ENCODE measurements around the gene IP6K1.
"Not testable (repeated sequence)": the region's sequence is repeated elsewhere in the genome, so short reads cannot be mapped to it uniquely, and the experiment has no call there.

IP6K1 gene

GRCh38 chr3:49769286-49769915 is 16.9 kb downstream of the IP6K1 start:
- DNase-seq (ENCODE audit: low read depth) = no peak

- DNase-seq (ENCODE audit: low read depth) = no peak
These were observed 22.4 kb downstream of the IP6K1 start for GRCh38 chr3:49763981-49764380.

- no peak for DNase-seq (ENCODE audit: low read depth)
These were observed 24.7 kb downstream of the IP6K1 start for GRCh38 chr3:49761661-49762060.

DNA sequence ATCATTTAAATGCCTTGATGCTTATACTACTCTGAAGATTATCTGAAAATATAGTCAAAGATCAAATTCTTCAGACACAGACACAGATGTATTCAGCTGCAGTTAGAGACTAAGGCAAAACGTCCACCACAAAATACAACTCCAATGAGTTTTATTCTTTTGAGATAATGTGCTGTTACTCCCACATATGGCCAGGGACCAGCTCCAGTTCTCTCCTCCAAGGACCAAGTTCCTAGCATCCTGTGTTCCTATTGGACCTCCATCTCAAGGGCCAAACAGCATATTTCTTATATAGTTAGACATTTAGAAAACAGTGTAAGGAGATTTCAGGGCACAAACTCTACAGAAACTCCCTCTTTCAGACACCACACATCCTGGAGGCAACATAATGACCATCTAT is 27.1 kb downstream of the IP6K1 start:
- no peak for DNase-seq (ENCODE audit: low read depth)

- DNase-seq (ENCODE audit: low read depth) = no peak
These were observed 29.1 kb downstream of the IP6K1 start for GRCh38 chr3:49757197-49757596.

DNA sequence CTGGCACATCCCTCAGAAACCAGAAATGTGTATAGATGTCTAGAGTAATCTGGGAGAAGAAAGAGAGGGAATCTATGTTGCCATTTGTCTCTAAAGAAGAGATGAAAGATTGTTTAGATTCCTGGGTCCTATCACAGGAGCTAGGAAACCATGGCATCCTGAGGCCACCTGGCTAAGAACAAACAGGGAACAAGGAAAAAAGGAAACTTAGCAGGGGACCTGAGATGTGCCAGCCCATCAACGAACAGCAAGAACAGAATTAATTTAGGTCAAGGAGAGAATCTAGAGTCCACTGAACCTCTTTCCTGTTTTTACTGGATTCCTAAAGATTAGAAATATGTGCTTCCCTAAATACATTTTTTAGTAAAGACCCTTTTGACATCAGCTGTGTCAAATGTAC is 30.3 kb downstream of the IP6K1 start:
- no peak for DNase-seq (ENCODE audit: low read depth)

DNA sequence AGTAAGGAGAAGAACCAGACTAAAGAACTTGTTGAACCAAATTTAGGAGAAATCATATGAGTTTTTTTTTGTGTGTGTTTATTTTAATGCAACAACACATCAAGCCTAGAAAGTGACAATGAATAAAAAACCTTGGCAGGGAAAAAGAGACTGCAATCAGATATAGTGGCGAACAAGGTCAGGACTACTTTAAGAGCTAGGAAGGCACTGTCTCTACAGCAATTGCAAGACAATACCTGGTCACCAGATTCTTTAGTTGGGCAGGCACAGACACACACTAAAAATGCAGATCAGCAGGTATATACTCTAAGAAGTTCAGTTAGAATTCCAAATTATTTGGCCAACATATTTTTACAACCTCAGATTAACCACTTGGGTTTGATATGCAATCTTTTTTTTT is 31.8 kb downstream of the IP6K1 start:
- no peak for DNase-seq (ENCODE audit: low read depth)

- no peak for DNase-seq (ENCODE audit: low read depth)
These were observed 34.8 kb downstream of the IP6K1 start for GRCh38 chr3:49751501-49751900.

- no peak for DNase-seq (ENCODE audit: low read depth)
These were observed 36.3 kb downstream of the IP6K1 start for GRCh38 chr3:49750056-49750455.

DNA sequence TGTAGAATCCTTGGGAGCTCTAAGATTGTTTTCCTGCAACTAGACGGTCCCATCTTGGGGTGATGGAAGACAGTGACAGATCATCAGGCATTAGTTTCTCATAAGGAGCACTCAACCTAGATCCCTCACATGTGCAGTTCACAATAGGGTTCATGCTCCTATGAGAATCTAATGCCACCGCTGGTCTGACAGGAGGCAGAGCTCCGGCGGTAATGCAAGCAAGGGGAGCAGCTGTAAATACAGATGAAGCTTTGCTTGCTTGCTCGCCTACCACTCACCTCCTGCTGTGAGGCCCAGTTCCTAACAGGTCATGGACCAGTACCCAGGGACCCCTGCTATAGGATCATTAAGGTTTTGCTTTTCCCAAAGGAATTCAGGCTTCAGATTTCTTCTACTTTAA is 37.5 kb downstream of the IP6K1 start:
- not testable (repeated sequence) for DNase-seq (ENCODE audit: low read depth)

DNA sequence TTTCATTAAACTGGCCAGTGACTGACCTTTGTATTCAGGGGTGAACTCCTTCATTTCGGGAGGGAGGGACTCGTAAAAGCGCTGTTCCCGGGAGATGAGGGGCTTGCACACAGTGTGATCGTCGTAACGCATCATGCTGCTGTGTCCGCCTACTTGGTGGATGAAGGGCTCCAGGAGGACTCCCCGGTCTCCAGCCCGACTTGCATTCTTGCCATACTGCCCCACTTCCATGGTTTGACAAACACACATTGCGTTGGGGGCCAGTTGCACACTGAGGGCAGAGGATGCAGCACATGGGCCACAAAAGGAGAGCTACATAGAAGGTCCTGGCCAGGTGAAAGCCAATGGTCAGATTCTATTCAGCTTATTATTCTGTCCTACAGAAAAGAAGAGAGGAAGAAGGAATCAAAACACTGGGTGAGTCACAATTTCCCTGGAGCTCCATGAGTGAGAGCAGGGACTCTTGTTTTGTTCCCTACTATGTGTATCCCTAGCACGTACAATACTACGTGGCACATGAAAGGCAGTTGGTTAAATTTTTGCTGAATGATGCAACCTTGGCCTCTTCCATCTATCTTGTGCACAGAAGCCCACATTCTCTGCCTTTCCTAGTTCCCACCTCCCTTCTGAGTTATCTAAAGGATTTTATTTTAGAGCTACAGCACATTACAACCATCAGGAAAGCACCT is 38.4 kb downstream of the IP6K1 start:
- no peak for DNase-seq (ENCODE audit: low read depth)

DNA sequence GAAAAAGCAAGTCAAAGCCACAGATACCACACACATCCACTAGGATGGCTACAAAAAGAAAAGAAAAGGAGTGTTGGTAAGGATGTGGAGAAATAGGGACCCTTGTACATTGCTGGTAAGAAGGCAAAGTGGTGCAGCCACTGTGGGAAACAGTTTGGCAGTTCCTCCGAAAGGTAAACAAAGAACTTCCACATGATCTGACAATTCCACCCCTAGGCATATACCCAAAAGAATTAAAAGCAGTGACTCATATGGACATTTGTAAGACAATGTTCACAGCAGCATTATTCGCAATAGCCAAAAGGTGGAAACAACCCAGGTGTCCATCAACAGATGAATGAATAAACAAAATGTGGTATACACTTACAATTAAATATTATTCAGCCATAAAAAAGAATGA is 40.4 kb downstream of the IP6K1 start:
- no peak for DNase-seq (ENCODE audit: low read depth)

DNA sequence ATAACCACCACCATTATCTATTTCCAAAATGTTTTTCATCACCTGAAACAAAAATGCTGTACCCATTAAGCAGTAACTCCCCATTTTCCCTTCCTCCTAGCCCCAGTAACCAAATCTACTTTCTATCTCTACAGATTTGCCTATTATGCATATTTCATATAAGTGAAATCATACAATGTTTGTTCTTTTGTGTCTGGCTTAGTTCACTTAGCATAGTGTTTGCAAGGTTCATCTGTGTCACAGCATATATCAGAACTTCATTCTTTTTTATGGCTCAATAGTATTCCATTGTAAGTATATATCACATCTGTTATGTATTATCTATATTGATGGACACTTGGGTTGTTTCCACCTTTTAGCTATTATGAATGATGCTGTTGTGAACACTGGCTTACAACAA is 45.9 kb downstream of the IP6K1 start:
- no peak for DNase-seq (ENCODE audit: low read depth)

GRCh38 chr3:49738067-49738713 is 48.2 kb downstream of the IP6K1 start:
- no peak for DNase-seq (ENCODE audit: low read depth)

DNA sequence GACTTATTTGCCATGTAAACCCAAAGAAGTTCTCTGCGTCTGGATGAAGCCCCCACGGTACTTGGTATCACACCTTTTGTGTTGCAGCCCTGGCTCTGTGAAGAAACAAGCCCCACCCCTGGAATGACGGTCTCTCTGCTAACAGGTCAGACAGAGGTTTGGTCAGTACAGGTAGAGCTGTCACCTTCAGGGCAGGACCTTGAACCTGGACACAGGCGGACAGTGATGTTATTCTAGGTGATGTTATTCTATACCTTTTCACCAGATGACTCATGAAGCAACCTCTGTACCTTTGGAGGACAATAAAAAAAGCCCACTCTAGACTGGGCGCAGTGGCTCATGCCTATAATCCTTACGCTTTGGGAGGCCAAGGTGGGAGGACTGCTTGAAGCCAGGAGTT is 51.6 kb downstream of the IP6K1 start:
- no peak for DNase-seq (ENCODE audit: low read depth)

GRCh38 chr3:49733551-49733950 is 52.8 kb downstream of the IP6K1 start:
- no peak for DNase-seq (ENCODE audit: low read depth)

DNA sequence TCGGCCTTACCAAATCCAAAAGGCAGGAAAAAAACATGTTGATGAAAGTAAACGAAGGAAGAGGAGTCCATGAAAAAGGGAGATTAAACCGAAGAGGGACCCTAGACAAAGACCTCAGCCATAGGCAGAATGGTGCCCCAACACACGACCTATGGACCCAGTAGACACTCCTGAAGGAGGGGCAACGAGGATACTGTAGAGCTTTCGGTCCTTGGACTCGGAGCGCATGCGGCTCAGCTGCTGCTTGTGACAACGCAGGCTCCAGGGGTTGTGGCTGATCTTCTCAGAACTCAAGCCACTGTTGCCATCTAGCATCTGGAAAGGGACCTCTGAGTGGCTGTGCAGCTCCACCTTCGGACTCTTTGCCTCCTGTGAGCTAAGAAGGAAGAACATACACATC is 53.7 kb downstream of the IP6K1 start:
- no peak for DNase-seq (ENCODE audit: low read depth)

- no peak for DNase-seq (ENCODE audit: low read depth)
These were observed 56.3 kb downstream of the IP6K1 start for GRCh38 chr3:49729966-49730609.

DNA sequence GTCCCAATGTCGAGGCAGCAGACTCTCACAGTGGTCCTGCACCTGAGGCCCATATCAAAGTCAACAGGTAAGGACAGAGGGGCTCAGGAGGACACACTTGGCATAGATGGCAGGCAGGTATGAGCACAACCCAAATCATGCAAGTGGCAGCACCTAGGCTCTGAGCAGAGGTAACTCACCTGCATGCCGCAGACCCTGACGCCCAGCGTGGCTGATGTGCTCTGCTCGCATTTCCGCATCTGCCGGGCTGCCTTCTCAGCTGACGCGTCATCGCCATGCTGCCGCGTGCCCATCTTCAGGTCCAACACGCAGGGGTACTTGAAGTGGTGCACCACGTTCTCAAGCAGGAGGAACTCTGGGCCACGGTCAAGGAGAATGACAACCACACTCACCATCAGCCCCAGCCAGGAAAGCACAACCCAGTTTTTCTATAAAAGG is 58.4 kb downstream of the IP6K1 start:
- DNase-seq (ENCODE audit: low read depth) = no peak

- no peak for DNase-seq (ENCODE audit: low read depth)
These were observed 59.0 kb downstream of the IP6K1 start for GRCh38 chr3:49727154-49727923.

DNA sequence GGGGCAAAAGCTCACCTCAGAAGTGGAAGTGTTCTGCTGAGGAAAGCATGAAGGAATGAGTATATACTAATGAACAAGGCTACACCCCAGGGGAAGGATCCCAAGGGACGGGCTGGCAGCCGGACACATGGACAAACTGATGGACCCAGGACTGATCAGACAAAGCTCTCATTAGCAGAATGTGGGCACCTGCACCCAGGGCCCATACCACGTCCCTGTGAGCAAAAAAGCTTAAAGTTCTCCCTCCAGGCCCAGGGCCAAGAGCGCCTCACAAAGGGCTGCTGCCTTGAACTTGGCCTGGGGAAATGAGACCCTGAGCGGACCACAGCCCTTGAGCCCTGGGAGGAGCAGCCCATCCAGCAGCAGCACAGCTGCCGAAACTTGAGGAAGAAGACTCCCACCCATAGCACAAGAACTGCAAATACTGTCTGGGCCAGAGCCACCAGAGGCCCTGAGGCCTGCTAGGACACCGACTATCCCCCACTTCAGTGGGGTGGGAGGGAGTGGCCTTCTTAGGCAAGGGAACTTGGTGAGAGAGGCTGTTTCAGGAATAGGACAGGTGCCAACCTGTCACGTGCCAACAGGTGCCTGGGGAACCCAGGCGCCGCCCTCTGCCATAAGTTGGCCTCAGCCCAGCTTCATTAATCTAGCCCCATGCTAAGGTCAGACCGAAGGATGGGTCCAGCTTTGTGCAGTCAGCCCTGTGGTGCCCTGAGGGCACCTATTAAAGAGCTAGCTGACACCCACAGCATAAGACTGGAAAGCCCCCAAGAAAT is 60.2 kb downstream of the IP6K1 start:
- DNase-seq (ENCODE audit: low read depth) = no peak
